Measurements from ENCODE around the gene PPFIA2.

PPFIA2 gene

GRCh38 chr12:81546811-81547210, 212.3 kb downstream of the PPFIA2 start:
- DNase-seq (ENCODE audit: low read depth in 2 of 2) = no peak

GRCh38 chr12:81543621-81544139, 215.5 kb downstream of the PPFIA2 start:
- no peak for DNase-seq (ENCODE audit: low read depth in 2 of 2)

- DNase-seq (ENCODE audit: low read depth in 2 of 2) = no peak
Measured at GRCh38 chr12:81542065-81543010, 216.8 kb downstream of the PPFIA2 start.

GRCh38 chr12:81541121-81541520, 218.0 kb downstream of the PPFIA2 start:
- no peak for DNase-seq (ENCODE audit: low read depth in 2 of 2)

- DNase-seq (ENCODE audit: low read depth in 2 of 2) = no peak
Measured at GRCh38 chr12:81539279-81539678, 219.9 kb downstream of the PPFIA2 start.

- DNase-seq (ENCODE audit: low read depth in 2 of 2) = no peak
Measured at GRCh38 chr12:81533054-81533453, 226.1 kb downstream of the PPFIA2 start.

GRCh38 chr12:81530352-81530751, 228.8 kb downstream of the PPFIA2 start:
- DNase-seq (ENCODE audit: low read depth in 2 of 2) = no peak

GRCh38 chr12:81520064-81520945, 238.8 kb downstream of the PPFIA2 start:
- no peak for DNase-seq (ENCODE audit: low read depth in 2 of 2)

- no peak for DNase-seq (ENCODE audit: low read depth in 2 of 2)
Measured at GRCh38 chr12:81518638-81519037, 240.5 kb downstream of the PPFIA2 start.

- DNase-seq (ENCODE audit: low read depth in 2 of 2) = no peak
Measured at GRCh38 chr12:81517296-81517695, 241.9 kb downstream of the PPFIA2 start.

- DNase-seq (ENCODE audit: low read depth in 2 of 2) = peak; percentile 23 to 26
Measured at GRCh38 chr12:81502912-81503695, 256.0 kb downstream of the PPFIA2 start.

- no peak for DNase-seq (ENCODE audit: low read depth in 2 of 2)
Measured at GRCh38 chr12:81500788-81501187, 258.4 kb downstream of the PPFIA2 start.

- no peak for DNase-seq (ENCODE audit: low read depth in 2 of 2)
Measured at GRCh38 chr12:81499809-81500208, 259.3 kb downstream of the PPFIA2 start.

GRCh38 chr12:81492131-81492720, 266.9 kb downstream of the PPFIA2 start:
- DNase-seq (ENCODE audit: low read depth in 2 of 2) = no peak

GRCh38 chr12:81472934-81473333, 286.2 kb downstream of the PPFIA2 start:
- no peak for DNase-seq (ENCODE audit: low read depth in 2 of 2)

GRCh38 chr12:81470923-81471322, 288.2 kb downstream of the PPFIA2 start:
- DNase-seq (ENCODE audit: low read depth in 2 of 2) = no peak

- peak; percentile 23 for DNase-seq (ENCODE audit: low read depth in 2 of 2)
Measured at GRCh38 chr12:81468206-81468605, 290.9 kb downstream of the PPFIA2 start.

- no peak for DNase-seq (ENCODE audit: low read depth in 2 of 2)
Measured at GRCh38 chr12:81465876-81466275, 293.3 kb downstream of the PPFIA2 start.

GRCh38 chr12:81465191-81465590, 294.0 kb downstream of the PPFIA2 start:
- DNase-seq (ENCODE audit: low read depth in 2 of 2) = no peak

GRCh38 chr12:81461163-81461562, 298.0 kb downstream of the PPFIA2 start:
- DNase-seq (ENCODE audit: low read depth in 2 of 2) = no peak
